HepG2 (cell line): ENCODE data around the gene MNT. TPM values are rescaled to one million over a fixed set of nuclear protein-coding genes. Genes with fewer than 3 reads are reported as not detected.

Source experiments
- ADNP ChIP-seq: sonication (generic); formaldehyde crosslinking; IDR thresholded peaks from 2 replicates; pipeline ENCODE4 v1.4.0; 2020; ENCODE audit warnings: missing genetic modification reagents
- DNMT3B ChIP-seq: conservative IDR thresholded peaks from 2 replicates; pipeline ENCODE4 v1.6.1; 2016; ENCODE audit warnings: missing biosample characterization, control low read depth
- RFXAP ChIP-seq: sonication (generic); formaldehyde crosslinking; IDR thresholded peaks from 2 replicates; pipeline ENCODE4 v1.4.0; 2020; ENCODE audit warnings: missing genetic modification reagents, borderline replicate concordance
- RNF2 ChIP-seq: fragments of 450-650 bp; conservative IDR thresholded peaks from 2 replicates; pipeline ENCODE4 v1.6.1; 2016; ENCODE audit warnings: low read depth
- TBX3 ChIP-seq: fragments of 450-650 bp; IDR thresholded peaks from 2 replicates; pipeline ENCODE4 v1.6.1; 2017; ENCODE audit warnings: antibody characterized with exemption, mild to moderate bottlenecking, inconsistent platforms, borderline replicate concordance
- TEAD3 ChIP-seq: optimal IDR thresholded peaks from 2 replicates; pipeline ENCODE3; 2016; ENCODE audit warnings: borderline replicate concordance
- THRA ChIP-seq: sonication (generic); formaldehyde crosslinking; IDR thresholded peaks from 2 replicates; pipeline ENCODE4 v1.4.0; 2020; ENCODE audit warnings: missing genetic modification reagents, borderline replicate concordance
- YEATS4 ChIP-seq: sonication (generic); formaldehyde crosslinking; IDR thresholded peaks from 2 replicates; pipeline ENCODE4 v1.4.0; 2020; ENCODE audit warnings: missing genetic modification reagents, borderline replicate concordance
- ZNF281 ChIP-seq: sonication (generic); formaldehyde crosslinking; IDR thresholded peaks from 2 replicates; pipeline ENCODE4 v1.4.0; 2020; ENCODE audit warnings: missing genetic modification reagents, borderline replicate concordance
- ZNF468 ChIP-seq: sonication (generic); formaldehyde crosslinking; IDR thresholded peaks from 2 replicates; pipeline ENCODE4 v1.8.0; 2022; ENCODE audit warnings: mild to moderate bottlenecking, moderate library complexity, missing genetic modification reagents
- ZNF546 ChIP-seq: sonication (generic); formaldehyde crosslinking; conservative IDR thresholded peaks from 2 replicates; pipeline ENCODE4 v1.8.1; 2023; ENCODE audit warnings: mild to moderate bottlenecking, missing genetic modification reagents
- ZNF564 ChIP-seq: sonication (generic); formaldehyde crosslinking; IDR thresholded peaks from 2 replicates; pipeline ENCODE4 v1.8.1; 2023; ENCODE audit warnings: mild to moderate bottlenecking, missing genetic modification reagents
- ZNF605 ChIP-seq: sonication (generic); formaldehyde crosslinking; IDR thresholded peaks from 2 replicates; pipeline ENCODE4 v1.8.0; 2022; ENCODE audit warnings: mild to moderate bottlenecking, missing genetic modification reagents
- ZNF615 ChIP-seq: sonication (generic); formaldehyde crosslinking; IDR thresholded peaks from 2 replicates; pipeline ENCODE4 v1.5.0; 2020; ENCODE audit warnings: mild to moderate bottlenecking, missing genetic modification reagents, borderline replicate concordance
- ZNF776 ChIP-seq: sonication (generic); formaldehyde crosslinking; IDR thresholded peaks from 2 replicates; pipeline ENCODE4 v1.4.0; 2020; ENCODE audit warnings: mild to moderate bottlenecking, missing genetic modification reagents
- ZSCAN25 ChIP-seq: sonication (generic); formaldehyde crosslinking; IDR thresholded peaks from 2 replicates; pipeline ENCODE4 v1.8.0; 2022; ENCODE audit warnings: mild to moderate bottlenecking, missing genetic modification reagents
- polyA plus RNA-seq, 8 experiments: library from polyadenylated mRNA; depleted of rRNA in 3 of 8; stranded (reverse) in 7 of 8; unstranded in 1 of 8; fragments of >200 nt; fragmentation: Illumina TruSeq in 4 of 8; extraction: Trizol in 4 of 8; gene quantifications; 2 replicates each; pipeline versions ENCODE4 v1.2.1 to v1.2.3, GENCODE V29; 2011 to 2016; ENCODE audit warnings: low read depth in 4 of 8, missing spikeins in 1 of 8, mixed read lengths in 1 of 8; ENCODE audit not compliant: insufficient read depth in 1 of 8
- total RNA-seq, 5 experiments: library from RNA; depleted of rRNA; stranded (reverse); fragments of >200 nt; fragmentation: Illumina TruSeq; extraction: Trizol; gene quantifications; 2 replicates each; pipeline ENCODE4 v1.2.3, GENCODE V29; 2016; ENCODE audit warnings: low read depth in 1 of 5
- TF ChIP-seq, protein P1 (sequence below): sonication (generic); formaldehyde crosslinking; IDR thresholded peaks from 2 replicates; pipeline ENCODE4 v1.5.0; 2020; ENCODE audit warnings: mild to moderate bottlenecking, missing genetic modification reagents, borderline replicate concordance
- TF ChIP-seq, protein P2 (sequence below): sonication (generic); formaldehyde crosslinking; IDR thresholded peaks from 2 replicates; pipeline ENCODE4 v1.5.1; 2020; ENCODE audit warnings: mild to moderate bottlenecking, missing genetic modification reagents, borderline replicate concordance
- TF ChIP-seq, protein P3 (sequence below): sonication (generic); formaldehyde crosslinking; IDR thresholded peaks from 2 replicates; pipeline ENCODE4 v1.4.0; 2020; ENCODE audit warnings: mild to moderate bottlenecking, missing genetic modification reagents
- TF ChIP-seq, protein P4 (sequence below): IDR thresholded peaks from 2 replicates; pipeline ENCODE4 v1.6.1; 2016; ENCODE audit warnings: control low read depth

The MNT gene
- total and polyA plus RNA-seq, 2 of the 13 experiments (the other 11 are each of a cell fraction or from before 2014, with no cell fraction given), result 2.1 to 3.5 TPM

DNA sequence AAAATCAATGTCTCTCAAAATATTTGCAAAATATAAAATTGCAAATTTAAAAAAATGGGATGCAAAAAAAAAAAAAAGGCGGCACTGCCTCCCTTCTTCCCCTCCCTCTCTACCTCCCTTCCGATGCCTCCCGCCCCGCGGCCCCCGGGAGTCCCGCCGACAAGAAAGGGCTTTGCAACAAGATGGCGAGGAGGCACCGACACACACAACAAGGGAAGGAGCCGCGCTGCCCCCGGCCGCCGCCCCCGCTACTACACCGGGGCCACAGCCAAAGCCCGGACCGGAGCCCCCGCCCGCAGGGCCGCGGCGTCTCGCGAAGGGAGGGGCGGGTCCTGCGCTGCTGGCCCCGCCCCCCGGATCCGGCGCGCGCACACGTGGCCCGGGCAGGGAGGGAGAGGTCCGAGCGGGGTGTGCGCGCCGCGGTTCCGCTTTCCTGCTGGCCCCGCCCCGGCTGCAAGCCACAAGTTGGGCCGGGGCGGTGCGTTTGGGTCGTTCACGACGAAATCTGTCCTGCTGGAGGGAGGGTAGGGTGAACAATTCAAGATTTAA lies at the start of gene MNT (continued):
- TF ChIP-seq, protein P1, sequence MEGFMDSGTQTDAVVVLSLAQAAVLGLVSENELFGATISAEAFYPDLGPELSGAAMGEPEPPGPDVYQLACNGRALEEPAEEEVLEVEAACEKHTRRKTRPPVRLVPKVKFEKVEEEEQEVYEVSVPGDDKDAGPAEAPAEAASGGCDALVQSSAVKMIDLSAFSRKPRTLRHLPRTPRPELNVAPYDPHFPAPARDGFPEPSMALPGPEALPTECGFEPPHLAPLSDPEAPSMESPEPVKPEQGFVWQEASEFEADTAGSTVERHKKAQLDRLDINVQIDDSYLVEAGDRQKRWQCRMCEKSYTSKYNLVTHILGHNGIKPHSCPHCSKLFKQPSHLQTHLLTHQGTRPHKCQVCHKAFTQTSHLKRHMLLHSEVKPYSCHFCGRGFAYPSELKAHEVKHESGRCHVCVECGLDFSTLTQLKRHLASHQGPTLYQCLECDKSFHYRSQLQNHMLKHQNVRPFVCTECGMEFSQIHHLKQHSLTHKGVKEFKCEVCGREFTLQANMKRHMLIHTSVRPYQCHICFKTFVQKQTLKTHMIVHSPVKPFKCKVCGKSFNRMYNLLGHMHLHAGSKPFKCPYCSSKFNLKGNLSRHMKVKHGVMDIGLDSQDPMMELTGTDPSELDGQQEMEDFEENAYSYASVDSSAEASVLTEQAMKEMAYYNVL (CRISPR knock-in tag), result no peak
- no peak for TF ChIP-seq ZNF776 (CRISPR knock-in tag)
- no peak for TF ChIP-seq RFXAP
- TF ChIP-seq TEAD3 (CRISPR knock-in tag), result no peak
- no peak for TF ChIP-seq ZNF615
- TF ChIP-seq THRA (CRISPR knock-in tag), result no peak
- TF ChIP-seq ZNF564, result no peak; the same call in 1 of the 2 replicates
- TF ChIP-seq, protein P2, sequence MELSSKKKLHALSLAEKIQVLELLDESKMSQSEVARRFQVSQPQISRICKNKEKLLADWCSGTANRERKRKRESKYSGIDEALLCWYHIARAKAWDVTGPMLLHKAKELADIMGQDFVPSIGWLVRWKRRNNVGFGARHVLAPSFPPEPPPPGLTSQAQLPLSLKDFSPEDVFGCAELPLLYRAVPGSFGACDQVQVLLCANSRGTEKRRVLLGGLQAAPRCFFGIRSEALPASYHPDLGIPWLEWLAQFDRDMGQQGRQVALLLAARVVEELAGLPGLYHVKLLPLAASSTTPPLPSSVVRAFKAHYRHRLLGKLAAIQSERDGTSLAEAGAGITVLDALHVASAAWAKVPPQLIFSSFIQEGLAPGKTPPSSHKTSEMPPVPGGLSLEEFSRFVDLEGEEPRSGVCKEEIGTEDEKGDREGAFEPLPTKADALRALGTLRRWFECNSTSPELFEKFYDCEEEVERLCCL (CRISPR knock-in tag), result no peak
- TF ChIP-seq RNF2, result no peak
- TF ChIP-seq ZNF605 (CRISPR knock-in tag), result no peak
- no peak for TF ChIP-seq ZSCAN25 (CRISPR knock-in tag)
- no peak; the same call in 1 of the 2 replicates for TF ChIP-seq YEATS4
- TF ChIP-seq ZNF468 (CRISPR knock-in tag), result no peak
- TF ChIP-seq ZNF546 (CRISPR knock-in tag), result no peak
- TF ChIP-seq DNMT3B (CRISPR knock-in tag), result no peak
- TF ChIP-seq, protein P3, sequence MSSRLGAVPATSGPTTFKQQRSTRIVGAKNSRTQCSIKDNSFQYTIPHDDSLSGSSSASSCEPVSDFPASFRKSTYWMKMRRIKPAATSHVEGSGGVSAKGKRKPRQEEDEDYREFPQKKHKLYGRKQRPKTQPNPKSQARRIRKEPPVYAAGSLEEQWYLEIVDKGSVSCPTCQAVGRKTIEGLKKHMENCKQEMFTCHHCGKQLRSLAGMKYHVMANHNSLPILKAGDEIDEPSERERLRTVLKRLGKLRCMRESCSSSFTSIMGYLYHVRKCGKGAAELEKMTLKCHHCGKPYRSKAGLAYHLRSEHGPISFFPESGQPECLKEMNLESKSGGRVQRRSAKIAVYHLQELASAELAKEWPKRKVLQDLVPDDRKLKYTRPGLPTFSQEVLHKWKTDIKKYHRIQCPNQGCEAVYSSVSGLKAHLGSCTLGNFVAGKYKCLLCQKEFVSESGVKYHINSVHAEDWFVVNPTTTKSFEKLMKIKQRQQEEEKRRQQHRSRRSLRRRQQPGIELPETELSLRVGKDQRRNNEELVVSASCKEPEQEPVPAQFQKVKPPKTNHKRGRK, result no peak
- TF ChIP-seq, protein P4, sequence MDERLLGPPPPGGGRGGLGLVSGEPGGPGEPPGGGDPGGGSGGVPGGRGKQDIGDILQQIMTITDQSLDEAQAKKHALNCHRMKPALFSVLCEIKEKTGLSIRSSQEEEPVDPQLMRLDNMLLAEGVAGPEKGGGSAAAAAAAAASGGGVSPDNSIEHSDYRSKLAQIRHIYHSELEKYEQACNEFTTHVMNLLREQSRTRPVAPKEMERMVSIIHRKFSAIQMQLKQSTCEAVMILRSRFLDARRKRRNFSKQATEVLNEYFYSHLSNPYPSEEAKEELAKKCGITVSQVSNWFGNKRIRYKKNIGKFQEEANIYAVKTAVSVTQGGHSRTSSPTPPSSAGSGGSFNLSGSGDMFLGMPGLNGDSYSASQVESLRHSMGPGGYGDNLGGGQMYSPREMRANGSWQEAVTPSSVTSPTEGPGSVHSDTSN, result no peak
- no peak for TF ChIP-seq ADNP
- no peak; the same call in 1 of the 2 replicates for TF ChIP-seq ZNF281 (CRISPR knock-in tag)
- no peak for TF ChIP-seq TBX3
